Kidney (tissue), 14 donors: ENCODE results near the gene C2orf68. TPM values are rescaled to one million over a fixed set of nuclear protein-coding genes. Genes with fewer than 3 reads are reported as not detected.

ENCODE experiments used
- DNase-seq, 5 donors: peaks; one replicate each; pipeline ENCODE4 v3.0.0-alpha.2; 2013 to 2020
- FAIRE-seq: peaks from 2 replicates; lab custom pipeline; 2012; peaks lifted over from hg19 to GRCh38; lab: Jason Lieb, UNC
- H3K27ac ChIP-seq, 2 donors: one replicate each; pipeline ENCODE4 v1.7.0; 2013; ENCODE audit warnings: low read depth in 2 of 2, low read length in 2 of 2, inconsistent platforms in 1 of 2
- H3K27me3 ChIP-seq: one replicate; pipeline ENCODE4 v1.7.1; 2013; ENCODE audit warnings: low read length, inconsistent platforms; ENCODE audit not compliant: control insufficient read depth, insufficient read depth
- H3K36me3 ChIP-seq, 3 donors: one replicate each; pipeline versions ENCODE4 v1.7.0 to v1.7.1; 2013; ENCODE audit warnings: low read length in 3 of 3, control low read depth in 1 of 3, inconsistent platforms in 1 of 3; ENCODE audit not compliant: insufficient read depth in 3 of 3, control insufficient read depth in 2 of 3
- H3K4me1 ChIP-seq, 3 donors: one replicate each; pipeline versions ENCODE4 v1.7.0 to v1.7.1; 2013; ENCODE audit warnings: low read length in 3 of 3, inconsistent platforms in 1 of 3, low read depth in 1 of 3; ENCODE audit not compliant: control insufficient read depth in 2 of 3, insufficient read depth in 2 of 3
- H3K4me3 ChIP-seq, 3 donors: one replicate each; pipeline versions ENCODE4 v1.7.0 to v1.8.1; 2013; ENCODE audit warnings: low read length in 3 of 3, control low read depth in 1 of 3, inconsistent platforms in 1 of 3
- H3K9ac ChIP-seq, 3 donors: one replicate each; pipeline versions ENCODE4 v1.7.0 to v1.7.1; 2013; ENCODE audit warnings: low read length in 3 of 3, control low read depth in 1 of 3, inconsistent platforms in 1 of 3
- H3K9me3 ChIP-seq, 3 donors: one replicate each; pipeline versions ENCODE4 v1.7.0 to v1.7.1; 2013; ENCODE audit warnings: low read length in 3 of 3, control low read depth in 1 of 3, inconsistent platforms in 1 of 3; ENCODE audit not compliant: control insufficient read depth in 2 of 3, insufficient read depth in 1 of 3
- CTCF ChIP-seq: IDR thresholded peaks from 3 replicates; pipeline ENCODE4 v1.5.1; 2012; ENCODE audit warnings: mild to moderate bottlenecking, moderate library complexity, borderline replicate concordance; ENCODE audit not compliant: insufficient read depth; ENCODE audit errors: extremely low read depth
- intact Hi-C: fragments of 100-400 bp; cut with DNase I; formaldehyde crosslinking; loops from one replicate; pipeline ENCODE4 v1.11.1; 2022
- polyA plus RNA-seq: library from polyadenylated mRNA; stranded (reverse); fragments of 350-450 nt; fragmentation: Illumina TruSeq; extraction: RNeasy Lipid Tissue Mini Kit (QIAGEN cat#74804); gene quantifications from one replicate; pipeline ENCODE4 v1.2.3, GENCODE V29; 2014; ENCODE audit warnings: low read depth, low replicate concordance; ENCODE audit not compliant: insufficient read depth
- total RNA-seq: library from RNA; stranded (reverse); fragmentation: NEBNext Ultra II Directional; extraction: Animal tissue kit (Norgen Biotek cat#: 25700); gene quantifications from one replicate; pipeline ENCODE4 v1.2.1, GENCODE V29; 2021
- donor health status: control.
- donor health status: control.
- donor health status: control.
- donor health status: control.
- donor health status: control.
- donor health status: DM: yes; HTN: yes; CAD: no.
- donor health status: Normal renal cell carcinoma (clear cell type).

Gene C2orf68
- total and polyA plus RNA-seq, 2 donors from 2014 or later = 34.5 to 37.6 TPM

- no peaks in the 10 kb centered on the region for H3K9me3 ChIP-seq
- no peak for TF ChIP-seq CTCF
- no peaks in the 10 kb centered on the region for H3K27me3 ChIP-seq
- no peak overlapping the region for H3K9ac ChIP-seq
- H3K4me3 ChIP-seq = no peak overlapping the region
- intact Hi-C loops = no loop called here
- peaks cover 0 to 36% (median 14%) of the 10 kb centered on the region in 3 donors for H3K4me1 ChIP-seq
- H3K27ac ChIP-seq = peak overlapping the region; percentile 66 to 71
- peaks cover 0 to under 1% (median 0%) of the 10 kb centered on the region in 3 donors for H3K36me3 ChIP-seq
- FAIRE-seq (no peak), DNase-seq (no peak)
Measured at GRCh38 chr2:85591563-85591962, 20.3 kb downstream of the C2orf68 start.

GRCh38 chr2:85590950-85591349 lies 20.9 kb downstream of the C2orf68 start:
- peak overlapping the region; percentile 43 to 71 for H3K27ac ChIP-seq
- peaks cover 0 to 32% (median 11%) of the 10 kb centered on the region in 3 donors for H3K4me1 ChIP-seq
- no peak for FAIRE-seq
- no peaks in the 10 kb centered on the region for H3K9me3 ChIP-seq
- intact Hi-C loops = no loop called here
- no peak overlapping the region for H3K4me3 ChIP-seq
- H3K9ac ChIP-seq = no peak overlapping the region
- no peak for DNase-seq
- no peaks in the 10 kb centered on the region for H3K27me3 ChIP-seq
- no peak for TF ChIP-seq CTCF
- H3K36me3 ChIP-seq = no peaks in the 10 kb centered on the region

- Histone ChIP-seq H3K36me3 (no peaks in the 10 kb centered on the region), H3K9ac (no peak overlapping the region), H3K4me1 (peaks cover 0 to 34% (median 11%) of the 10 kb centered on the region in 3 donors), H3K27ac (peak overlapping the region; percentile 71 to 79), H3K27me3 (no peaks in the 10 kb centered on the region), H3K9me3 (no peaks in the 10 kb centered on the region), H3K4me3 (no peak overlapping the region)
- DNase-seq (no peak), FAIRE-seq (no peak)
- intact Hi-C loops = no loop called here
- TF ChIP-seq CTCF = no peak
Measured at GRCh38 chr2:85589982-85590791, 21.7 kb downstream of the C2orf68 start.
